Left renal cortex interstitium (tissue), 4 donors: Measurements from ENCODE around the gene ITPR3. TPM values are rescaled to one million over a fixed set of nuclear protein-coding genes. Genes with fewer than 3 reads are reported as not detected.
"Not testable (repeated sequence)": the region's sequence is repeated elsewhere in the genome, so short reads cannot be mapped to it uniquely, and the experiment has no call there.

Experiments
- DNase-seq, 4 donors: peaks; one replicate each; pipeline ENCODE4 v3.0.0-alpha.2; 2013; ENCODE audit warnings: low read depth in 4 of 4, low spot score in 2 of 4, missing footprints in 1 of 4
- polyA plus RNA-seq, 4 donors: library from polyadenylated mRNA; unstranded; fragments of 120-200 nt; gene quantifications; one replicate each; pipeline ENCODE4 v1.2.1, GENCODE V29; 2013; ENCODE audit not compliant: insufficient read length in 4 of 4

Gene ITPR3
- polyA plus RNA-seq, 4 donors: 7.9 to 10.4 (median 8.4) TPM

DNA sequence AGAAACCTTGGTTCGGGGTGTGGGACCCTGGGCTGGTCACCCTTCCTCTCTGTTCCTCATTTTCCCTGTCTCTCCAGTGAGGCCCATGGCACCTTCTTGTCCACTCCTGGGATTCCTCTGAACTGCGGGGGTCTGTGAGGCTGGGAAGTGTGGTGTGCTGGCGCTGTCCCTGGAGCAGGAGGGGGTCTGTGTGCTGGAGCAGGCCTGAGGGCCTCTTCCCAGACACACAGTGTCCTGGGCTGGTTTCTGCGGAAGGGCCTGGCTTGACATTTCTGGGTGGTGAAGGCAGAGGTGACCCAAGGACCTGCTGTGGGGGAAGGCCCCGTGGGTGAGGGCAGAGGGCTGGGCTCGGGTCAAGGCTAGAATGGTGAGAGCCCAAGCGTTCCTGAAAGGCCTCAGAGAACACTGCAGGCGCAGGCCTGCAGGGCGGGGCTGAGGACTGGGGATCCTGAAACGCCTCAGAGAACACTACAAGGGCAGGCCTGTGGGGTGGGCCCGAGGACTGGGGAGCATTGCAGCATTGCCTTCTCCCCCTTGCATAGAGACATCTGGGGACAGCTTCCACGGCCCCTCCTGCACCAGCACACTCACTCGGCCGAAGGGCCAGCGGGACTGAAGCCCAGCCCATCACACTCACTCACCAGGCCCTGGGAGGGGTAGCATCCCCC, 30.5 kb upstream of the ITPR3 start:
- DNase-seq: no peak

DNA sequence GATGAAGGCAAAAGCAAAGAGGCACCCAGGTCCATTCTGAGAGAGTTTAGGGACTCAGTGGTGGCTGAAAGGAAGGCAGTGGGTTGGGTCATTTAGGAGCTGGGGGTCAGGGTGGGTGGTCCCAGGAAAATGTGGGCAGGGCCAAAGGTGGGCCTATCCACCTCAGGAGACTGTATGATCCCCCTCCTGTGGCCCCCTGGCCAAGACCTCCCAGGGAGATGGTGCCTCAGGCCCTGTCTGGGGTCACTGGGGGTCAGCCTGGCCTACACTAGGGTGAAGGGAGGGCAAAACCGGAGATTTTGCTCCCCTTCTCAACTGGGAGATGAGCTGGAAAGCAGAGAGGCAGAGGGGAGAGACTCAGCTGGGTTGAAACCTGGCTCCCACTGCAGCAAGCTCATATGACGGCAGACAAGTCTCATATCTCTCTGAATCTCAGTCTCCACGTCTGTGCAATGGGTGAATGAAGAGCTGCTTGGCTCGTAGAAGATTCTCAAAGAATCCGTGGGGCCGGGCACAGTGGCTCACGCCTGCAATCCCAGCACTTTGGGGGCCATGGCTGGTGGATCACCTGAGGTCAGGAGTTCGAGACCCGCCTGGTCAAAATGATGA, 29.6 kb upstream of the ITPR3 start:
- DNase-seq: no peak

DNA sequence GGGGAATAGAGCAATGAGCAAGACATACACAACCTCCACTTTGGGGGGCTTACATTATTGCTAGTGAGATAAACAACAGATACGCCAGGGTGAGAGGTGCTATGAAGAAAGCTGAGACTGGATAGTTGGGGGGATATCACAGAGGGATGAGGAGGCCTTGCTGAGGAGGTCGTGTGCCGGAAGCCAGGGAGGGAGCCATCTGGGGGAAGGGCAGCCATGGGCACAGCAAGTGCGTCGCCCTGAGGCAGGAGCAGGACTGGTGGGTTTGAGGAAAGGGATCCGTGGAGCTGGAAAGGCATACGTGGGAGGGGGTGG, 28.9 kb upstream of the ITPR3 start:
- DNase-seq: no peak

DNA sequence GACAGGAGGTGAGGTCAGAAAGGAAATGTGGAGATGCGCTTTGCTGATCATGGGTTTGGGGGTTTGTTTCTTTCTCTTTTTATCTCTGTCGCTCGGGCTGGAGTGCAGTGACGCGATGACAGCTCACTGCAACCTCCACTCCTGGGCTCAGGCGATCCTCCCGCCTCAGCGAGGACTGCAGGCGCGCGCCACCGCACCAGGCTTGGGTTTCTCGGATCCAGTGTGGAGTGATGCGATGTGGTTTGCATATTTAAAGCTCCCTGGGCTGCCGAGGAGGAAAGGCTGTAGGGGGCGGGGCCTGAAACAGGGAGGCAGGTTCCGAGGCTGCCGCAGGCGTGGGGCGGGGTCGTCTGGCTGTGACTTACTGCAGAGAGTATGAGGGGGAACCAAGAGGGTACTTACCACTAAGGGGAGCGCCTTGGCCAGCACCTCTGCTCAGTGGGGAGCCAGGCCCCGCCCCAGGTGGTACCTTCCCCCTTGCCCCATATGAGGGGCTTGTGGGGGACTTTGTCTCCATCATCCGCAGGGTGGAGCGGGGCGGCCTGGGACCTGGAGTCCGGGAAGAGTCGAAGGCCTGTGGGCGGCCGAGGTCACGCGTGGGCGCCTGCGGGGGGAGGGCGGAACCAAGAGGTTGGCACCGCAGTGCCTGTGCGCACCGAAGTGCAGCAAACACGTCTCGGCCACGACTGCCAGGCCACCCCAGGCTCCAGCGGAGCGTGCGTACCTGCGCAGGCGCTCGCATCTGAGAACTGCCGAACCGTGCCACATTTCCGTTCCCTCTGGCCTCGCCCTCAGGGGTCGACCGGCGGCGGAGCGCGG, 28.3 kb upstream of the ITPR3 start:
- DNase-seq: no peak

DNA sequence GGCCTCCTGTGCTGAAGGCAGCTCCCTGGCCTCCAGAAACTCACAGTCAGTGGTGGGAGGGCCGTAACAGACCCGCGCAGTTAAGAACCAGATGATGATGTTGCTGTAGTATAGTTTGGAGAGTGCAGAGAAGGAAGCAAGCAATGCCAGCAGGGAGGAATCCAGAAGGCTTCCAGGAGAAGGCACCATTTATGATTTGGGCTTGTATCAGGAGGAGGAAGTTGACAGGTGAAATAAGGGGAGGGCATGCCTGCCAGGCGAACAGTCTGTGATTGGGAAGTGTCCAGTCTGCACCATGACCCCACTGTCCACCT, 27.8 kb upstream of the ITPR3 start:
- DNase-seq: no peak

DNA sequence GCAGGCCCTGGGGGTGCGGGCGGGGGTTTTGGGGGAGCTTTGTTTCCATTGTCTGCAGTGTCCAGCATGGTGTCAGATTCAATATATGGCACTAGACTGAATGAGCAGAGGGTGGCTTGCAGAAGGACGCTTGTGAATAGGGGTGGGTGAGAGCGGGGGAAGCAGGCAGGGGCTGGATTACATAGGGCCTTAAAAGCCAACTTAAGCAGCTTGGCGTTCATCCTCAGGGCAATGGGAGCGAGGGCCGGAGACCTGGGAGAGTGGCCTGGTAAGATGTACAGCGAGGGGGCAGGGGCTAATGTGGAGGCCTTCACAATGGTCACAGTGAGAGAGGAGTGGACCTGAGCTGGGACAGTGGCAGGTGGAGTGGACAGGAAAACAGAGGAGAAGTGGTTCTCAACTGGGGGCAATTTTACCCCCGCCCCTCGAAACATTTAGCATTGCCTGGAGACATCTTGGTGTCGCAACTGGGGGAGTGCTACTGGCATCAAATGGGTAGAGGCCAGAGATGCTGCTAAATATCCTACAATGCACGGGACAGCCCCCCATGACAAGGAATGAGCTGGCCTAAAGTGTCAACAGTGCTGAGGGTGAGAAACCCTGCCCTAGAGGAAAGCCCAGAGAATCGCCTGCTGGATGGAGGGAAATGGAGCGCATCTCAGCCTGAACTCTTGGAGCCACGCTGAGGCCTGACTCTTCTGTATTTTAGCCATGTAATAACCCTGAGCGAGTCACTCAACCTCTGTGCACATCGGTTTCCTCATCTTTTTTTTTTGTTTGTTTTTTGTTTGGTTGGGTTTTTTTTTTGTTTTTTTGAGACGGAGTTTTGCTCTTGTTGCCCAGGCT, 25.9 kb upstream of the ITPR3 start:
- no peak for DNase-seq

DNA sequence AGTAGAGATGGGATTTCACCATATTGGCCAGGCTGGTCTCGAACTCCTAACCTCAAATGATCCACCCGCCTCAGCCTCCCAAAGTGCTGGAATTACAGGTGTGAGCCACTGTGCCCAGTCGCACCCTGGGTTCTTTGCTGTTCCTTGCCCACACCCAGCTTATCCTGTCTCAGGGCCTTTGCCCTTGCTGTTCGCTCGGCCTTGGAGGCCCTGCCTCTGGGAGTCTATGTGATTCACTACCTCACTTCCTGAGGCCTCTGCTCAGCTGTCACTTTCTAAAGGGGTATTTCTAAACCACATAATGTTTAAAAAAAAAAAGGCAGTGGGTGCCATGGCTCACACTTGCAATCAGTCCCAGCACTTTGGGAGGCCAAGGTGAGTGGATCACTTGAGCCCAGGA, 24.2 kb upstream of the ITPR3 start:
- DNase-seq: not testable (repeated sequence)

DNA sequence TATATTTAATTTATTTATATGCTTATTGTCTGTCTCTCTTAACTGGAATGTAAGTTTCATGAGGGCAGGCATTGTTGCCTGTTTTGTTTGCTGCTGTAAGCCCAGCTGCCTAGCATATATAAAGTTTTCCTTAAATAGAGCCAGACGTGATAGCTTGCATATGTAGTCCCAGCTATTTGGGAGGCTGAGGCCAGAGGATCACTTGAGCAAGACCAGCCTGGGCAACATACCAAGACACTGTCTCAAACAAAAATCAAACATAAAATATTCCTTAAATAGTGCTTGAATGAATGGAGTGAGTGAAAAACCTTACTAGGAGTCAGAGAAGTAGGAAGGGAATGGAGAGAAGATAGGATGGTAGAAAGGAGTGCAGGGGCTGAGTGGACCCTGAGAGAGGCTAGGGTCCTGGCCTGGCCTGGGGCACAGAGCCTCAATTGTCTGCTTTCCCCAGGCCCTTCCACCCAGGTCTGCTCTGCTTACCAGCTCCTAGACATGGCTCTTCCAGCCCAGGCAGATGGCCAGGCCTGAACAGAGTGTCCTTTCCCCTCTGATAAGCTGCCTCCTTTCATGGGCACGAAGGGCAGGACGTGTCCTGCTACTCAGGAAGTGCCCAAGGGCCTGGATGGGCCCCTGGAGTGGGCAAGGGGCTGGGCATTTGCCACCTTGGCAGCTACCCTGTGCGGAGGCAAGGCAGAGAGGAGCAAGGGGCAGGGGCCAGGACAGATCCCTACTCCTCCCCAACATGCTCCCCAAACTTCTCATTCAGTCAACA, 23.4 kb upstream of the ITPR3 start:
- DNase-seq: no peak

DNA sequence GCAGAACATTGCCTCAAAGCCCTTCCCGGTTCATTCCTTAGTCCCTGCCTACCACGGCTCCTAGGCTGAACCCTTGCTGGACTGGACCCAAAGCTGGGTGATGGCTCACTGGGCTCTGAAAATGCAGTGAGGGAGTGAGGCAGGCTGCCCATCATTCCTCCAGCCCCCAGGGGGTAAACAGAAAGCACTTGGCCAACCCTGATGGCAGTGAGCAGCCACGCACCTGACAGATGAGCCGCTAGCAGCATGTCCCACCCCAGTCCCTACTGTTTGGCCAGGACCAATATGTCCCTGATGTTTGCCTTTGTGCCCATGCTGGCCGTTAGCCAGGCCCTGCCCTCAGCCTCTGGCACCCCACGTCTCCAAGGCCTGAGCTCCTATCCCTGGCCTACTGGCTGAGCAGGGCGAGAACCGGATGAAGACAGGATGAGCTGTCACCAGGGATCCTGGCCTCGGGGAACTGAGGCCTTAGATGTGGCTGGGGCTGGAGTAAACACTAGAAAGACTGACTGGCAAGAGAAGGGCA, 21.6 kb upstream of the ITPR3 start:
- DNase-seq: no peak

DNA sequence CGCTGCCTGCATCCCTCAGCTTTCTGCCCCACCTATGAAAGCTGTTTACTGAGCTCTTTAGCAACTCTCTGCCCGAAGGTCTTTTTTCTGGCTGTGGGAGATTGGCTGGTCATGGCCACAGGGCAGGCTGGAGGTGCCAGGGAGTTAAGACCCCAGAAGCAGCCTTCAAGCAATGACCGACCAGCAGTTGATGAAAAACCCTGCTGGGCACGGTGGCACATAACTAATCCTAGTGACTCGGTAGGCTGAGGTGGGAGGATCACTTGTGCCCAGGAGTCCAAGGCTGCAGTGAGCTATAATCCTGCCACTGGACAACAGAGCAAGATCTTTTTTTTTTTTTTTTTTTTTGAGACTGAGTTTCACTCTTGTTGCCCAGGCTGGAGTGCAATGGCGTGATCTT, 20.4 kb upstream of the ITPR3 start:
- DNase-seq: no peak

DNA sequence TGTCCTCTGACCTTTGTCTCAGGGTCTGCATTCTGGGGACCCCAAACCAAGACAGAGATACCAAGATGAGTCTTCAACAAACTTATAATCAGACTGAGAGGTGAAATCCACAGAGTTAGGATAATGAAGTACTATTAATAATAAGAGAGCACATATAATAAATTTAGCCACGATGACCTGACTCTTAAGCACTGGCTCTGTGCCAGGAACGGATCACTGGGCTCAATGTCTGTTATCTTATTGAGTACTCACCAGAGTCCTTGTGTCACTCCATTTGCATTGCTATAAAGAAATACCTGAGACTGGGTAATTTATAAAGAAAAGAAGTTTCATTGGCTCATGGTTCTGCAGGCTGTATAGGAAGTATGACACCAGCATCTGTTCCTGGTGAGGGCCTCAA, 18.9 kb upstream of the ITPR3 start:
- no peak for DNase-seq

DNA sequence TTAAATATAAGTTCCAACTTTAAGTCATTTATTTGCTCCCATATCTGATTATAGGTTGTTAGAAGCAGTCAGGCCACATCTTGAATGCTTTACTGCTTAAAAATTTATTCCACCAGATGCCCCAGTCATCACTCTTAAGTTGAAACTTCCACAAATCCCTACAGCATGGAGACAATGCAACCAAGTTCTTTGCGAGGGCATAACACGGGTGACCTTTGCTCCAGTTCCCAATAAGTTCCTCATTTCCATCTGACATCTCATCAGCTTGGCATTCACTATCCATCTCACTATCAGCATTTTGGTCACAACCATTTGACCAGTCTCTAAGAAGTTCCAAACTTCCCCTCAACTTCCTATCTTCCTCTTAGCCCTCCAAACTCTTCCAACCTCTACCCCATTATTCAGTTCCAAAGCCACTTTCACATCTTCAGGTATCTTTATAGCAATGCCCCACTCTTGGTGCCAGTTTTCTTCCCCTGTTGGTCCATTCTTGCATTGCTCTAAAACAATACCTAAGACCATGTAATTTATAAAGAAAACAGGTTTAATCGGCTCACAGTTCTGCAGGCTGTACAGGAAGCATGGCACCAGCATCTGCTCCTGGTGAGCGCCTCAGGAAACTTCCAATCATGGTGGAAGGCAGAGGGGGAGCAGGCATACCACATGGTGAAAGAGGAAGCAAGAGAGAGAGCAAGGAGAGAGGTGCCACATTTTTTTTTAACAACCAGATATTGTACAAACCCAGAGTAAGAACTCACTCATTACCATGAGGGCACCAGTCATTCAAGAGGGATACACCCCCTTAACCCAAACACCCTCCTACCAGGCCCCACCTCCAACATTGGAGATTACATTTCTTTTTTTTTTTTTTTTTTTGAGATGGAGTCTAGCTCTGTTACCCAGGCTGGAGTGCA, 15.9 kb upstream of the ITPR3 start:
- DNase-seq: no peak

DNA sequence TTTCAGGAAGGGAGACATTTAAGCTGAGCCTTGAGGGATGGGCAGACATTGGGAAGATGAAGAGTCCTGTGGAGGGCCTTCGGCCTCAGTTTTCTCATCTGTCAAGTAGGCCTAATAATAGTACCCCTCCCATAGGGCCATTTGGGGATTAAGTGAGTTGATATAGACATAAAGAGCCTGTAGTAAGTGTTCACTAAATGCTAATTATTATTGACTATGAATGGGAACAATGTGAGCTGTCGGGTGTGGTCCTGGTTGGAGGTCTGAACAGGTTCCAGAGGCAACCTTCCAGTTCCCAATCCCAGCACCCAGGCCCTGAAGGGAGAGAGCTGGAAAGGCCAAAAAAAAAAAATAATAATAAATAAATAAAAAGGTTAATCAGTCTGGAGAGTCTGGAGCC, 14.5 kb upstream of the ITPR3 start:
- DNase-seq: no peak

DNA sequence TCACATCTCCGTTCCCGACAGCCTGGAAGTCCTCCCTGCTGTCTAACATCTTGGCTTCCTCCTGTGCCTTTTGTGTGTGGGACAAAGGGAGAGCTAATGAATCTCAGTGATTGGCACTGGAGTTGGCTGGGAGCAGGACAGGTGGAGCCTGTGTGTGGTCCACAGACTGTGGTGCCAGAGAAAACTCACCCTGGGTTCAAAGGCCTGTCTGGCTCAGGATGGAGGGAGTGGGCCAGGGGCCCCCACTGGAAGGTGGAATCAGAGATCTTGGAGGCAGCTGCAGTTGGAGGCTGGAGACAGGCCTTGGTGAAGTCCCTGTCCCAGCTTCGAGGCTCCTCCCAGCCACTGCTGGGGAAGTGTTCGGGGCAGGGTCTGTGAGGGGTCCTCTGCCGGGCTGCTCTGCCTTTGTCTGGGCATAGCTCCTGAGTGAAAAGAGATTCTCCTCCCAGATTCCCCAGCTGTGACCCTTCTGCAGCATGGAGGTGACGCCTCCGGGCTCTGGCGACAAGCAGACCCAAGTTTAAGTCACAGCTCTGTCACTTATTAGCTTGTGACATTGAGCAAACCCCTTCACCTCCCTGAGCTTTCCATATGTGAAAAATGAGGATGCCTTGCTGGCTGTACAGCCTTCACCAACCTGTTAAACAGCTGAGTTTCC, 13.9 kb upstream of the ITPR3 start:
- no peak for DNase-seq

DNA sequence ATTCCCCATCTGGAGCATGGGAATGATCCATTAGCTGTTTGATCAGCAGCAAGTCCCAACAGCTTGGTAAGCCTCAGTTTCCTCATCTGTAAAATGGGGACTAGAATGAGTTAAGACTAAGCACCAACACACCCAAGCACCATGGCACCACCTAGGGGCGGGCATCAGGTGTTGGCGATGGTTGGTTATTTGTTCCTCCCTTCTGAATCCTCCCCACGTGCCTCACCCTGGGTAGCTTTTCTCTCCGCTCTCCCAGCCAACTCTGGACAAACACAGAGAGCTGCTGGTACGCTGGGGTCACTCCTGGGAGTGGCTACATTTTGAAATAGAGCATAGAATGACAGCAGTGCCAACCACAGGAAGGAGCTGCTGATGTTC, 13.3 kb upstream of the ITPR3 start:
- no peak for DNase-seq

DNA sequence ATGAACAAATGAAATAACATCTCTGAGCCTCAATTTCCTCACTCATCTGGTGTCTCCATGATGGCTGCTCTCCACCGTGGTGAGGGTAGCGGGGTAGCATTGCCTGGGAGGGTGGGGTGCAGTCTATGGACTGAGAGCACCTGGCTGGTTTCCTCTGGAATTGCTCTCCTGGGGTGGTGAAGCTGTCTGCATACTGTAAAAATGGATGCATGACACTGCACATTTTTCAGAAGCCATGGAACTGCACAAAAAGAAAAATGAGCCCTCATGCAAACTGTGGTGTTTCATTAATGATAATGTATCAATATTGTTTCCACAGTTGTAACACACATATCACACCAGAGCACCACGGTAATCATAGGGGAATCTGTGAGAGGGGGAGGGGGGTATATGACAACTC, 12.1 kb upstream of the ITPR3 start:
- no peak for DNase-seq

DNA sequence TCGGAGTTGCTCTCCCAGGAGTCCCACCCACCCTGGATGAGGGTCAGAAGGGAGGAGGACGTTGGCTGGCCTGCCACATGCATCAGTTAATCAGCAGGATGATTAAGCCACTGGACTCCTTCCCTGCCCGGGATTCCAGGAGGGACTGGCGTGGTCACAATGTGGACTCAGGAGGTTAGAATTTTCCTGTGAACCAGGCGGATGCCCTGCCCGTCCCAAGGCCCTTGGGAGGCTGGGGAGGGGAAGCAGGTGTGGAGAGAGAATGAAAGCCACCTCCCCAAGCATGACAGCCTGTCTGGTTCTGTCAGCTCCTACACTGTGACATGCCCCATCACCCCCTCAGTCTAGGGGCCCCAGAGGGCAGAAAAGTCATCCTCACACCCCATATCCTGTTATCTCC, 11.6 kb upstream of the ITPR3 start:
- no peak for DNase-seq

DNA sequence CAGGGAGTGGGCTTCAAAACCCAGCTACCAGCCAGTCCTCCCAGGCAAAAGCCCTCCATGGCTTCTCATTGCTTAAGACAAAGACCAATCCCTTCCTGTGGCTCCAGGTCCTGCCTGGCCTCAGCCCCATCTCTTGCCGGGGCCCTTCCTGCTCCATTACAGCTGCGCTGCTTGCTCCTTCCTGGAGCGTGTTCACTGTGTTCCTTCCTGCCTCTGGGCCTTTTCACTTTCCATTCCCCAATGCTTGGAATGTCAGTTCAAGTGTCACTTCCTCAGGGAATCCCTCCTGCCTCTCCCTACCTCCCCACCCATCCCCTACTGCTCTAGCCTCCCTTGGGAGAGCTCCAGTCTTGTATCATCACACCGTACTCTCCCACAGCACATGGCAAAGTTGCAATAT, 11.1 kb upstream of the ITPR3 start:
- DNase-seq: no peak
